ENCODE data around the gene FASN.

- no peak for TF ChIP-seq POLR2AphosphoS5 (IDR thresholded peaks at IDR 0.05; ENCODE audit: low read depth, low read length)
- TF ChIP-seq, protein P1, sequence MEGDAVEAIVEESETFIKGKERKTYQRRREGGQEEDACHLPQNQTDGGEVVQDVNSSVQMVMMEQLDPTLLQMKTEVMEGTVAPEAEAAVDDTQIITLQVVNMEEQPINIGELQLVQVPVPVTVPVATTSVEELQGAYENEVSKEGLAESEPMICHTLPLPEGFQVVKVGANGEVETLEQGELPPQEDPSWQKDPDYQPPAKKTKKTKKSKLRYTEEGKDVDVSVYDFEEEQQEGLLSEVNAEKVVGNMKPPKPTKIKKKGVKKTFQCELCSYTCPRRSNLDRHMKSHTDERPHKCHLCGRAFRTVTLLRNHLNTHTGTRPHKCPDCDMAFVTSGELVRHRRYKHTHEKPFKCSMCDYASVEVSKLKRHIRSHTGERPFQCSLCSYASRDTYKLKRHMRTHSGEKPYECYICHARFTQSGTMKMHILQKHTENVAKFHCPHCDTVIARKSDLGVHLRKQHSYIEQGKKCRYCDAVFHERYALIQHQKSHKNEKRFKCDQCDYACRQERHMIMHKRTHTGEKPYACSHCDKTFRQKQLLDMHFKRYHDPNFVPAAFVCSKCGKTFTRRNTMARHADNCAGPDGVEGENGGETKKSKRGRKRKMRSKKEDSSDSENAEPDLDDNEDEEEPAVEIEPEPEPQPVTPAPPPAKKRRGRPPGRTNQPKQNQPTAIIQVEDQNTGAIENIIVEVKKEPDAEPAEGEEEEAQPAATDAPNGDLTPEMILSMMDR (IDR thresholded peaks at IDR 0.05): 0 out of 2 replicates have a peak, but pooled peaks have one; percentile 19
- TF ChIP-seq REST (IDR thresholded peaks at IDR 0.05; ENCODE audit: low read depth, low read length): no peak
- no peak for TF ChIP-seq JUND (IDR thresholded peaks at IDR 0.05)
- TF ChIP-seq FOSL2 (IDR thresholded peaks at IDR 0.05; ENCODE audit: borderline replicate concordance, low read depth): no peak
- no peak for TF ChIP-seq ZBTB33 (IDR thresholded peaks at IDR 0.05; ENCODE audit: borderline replicate concordance, low read depth)
- TF ChIP-seq RAD21 (IDR thresholded peaks at IDR 0.05; ENCODE audit: low read length): no peak
- TF ChIP-seq CHD2 (IDR thresholded peaks at IDR 0.05; ENCODE audit: low read length, partially characterized antibody): no peak
- no peak for TF ChIP-seq TAF1 (IDR thresholded peaks at IDR 0.05; ENCODE audit: borderline replicate concordance, low read depth, low read length)
- TF ChIP-seq NRF1 (IDR thresholded peaks at IDR 0.05; ENCODE audit: low read depth, low read length): no peak
- no peak for TF ChIP-seq IRF3 (IDR thresholded peaks at IDR 0.05; ENCODE audit: low read depth, low read length)
- no peak for TF ChIP-seq NFIC (IDR thresholded peaks at IDR 0.05; ENCODE audit: borderline replicate concordance)
- no peak for TF ChIP-seq RFX5 (IDR thresholded peaks at IDR 0.05; ENCODE audit: low read length)
- TF ChIP-seq PBX3 (IDR thresholded peaks at IDR 0.05): no peak
Observed at GRCh38 chr17:82062076-82062983, 35.7 kb downstream of the FASN start.
